CD4-positive, alpha-beta T cell treated with Interleukin-6 for 4 hours (primary cell): Measurements from ENCODE around the gene FNIP1.
A peak's percentile ranks its signal among the peaks of the same experiment; 100 is the strongest.
"Not testable (repeated sequence)": the region's sequence is repeated elsewhere in the genome, so short reads cannot be mapped to it uniquely, and the experiment has no call there.

Experiments used
- DNase-seq: peaks from one replicate; pipeline ENCODE4 v3.0.0-alpha.2; 2020; ENCODE audit warnings: mixed read lengths

FNIP1 gene

DNA sequence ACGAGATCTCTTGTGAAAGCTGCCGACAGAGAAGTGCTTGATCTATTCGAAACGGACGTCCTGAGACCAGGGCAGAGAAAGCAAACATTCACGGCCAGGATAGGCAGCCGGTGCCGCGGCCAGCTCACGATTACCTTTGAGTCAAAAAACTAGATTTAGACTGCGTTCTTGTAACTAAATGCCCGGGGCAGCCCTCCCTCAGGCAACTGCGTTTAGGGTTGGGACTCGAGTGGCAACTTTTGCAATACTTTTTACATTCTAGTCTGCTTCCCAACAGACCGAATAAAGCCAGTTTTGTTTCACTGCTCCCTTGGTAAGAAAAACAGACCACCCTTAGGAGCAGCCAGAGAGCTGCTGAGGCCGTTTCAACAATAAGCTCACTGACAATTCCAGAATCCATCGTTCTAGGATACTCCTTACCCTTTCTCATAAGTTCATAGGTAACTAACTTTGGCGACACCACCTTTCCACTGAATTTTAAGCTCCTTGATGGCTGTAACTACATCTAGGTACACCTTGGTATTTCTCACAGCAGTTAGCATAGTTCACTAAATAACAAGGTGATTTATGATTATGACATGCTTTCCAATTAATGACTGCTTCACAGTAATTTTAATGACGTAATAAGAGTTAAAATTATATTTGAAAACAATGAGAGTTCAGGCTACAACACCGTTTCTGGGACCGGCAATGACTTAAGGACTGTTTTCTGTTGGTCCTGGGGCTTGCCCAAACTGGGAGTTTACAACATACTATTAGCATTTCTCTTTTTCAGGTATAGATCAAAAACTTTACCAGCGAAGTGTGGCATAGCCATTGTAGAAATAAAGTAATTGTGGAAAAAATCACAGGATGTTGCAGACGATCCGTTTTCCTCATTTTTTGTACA lies 160.9 kb downstream of the FNIP1 start:
- peak; percentile 14 for DNase-seq

DNA sequence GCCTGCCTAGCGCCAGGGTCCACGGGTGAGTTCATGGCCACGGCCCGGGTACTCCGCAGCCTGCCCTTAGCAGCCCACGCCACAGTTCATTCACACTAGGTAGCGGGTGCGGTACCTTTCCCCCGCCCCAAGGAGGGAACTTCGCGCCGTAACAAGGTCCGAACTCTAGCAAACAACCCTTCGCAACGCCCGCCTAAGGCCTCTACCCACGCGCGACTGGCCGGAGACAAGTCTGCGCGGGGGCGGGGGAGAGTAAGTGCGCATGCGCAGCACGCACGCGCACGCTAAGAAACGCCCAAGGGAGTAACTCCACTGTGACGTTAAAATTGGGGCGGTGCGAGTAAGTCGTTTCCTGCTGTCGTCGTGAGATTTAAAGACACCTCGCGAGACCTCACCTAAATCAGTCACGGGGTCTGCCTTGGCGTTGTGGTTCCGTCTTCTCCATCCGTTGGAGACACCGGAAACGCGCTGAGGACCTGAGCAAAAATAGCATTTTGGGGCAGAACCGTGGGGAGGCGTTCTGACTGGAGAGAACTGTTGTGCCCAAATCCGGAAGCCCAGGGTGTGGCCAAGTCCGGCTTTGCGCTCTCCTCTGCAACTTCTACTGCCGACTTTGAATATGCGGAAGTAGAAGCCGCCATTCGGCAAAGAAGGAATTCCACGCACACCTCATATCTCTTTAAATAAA lies 161.7 kb downstream of the FNIP1 start, which contains the start of gene RAPGEF6:
Gene RAPGEF6, minus strand, starts transcription at position 234 of the 688 bp plus-strand sequence. Its CDS starts 199 bp downstream, at position 35.
- peak; percentile 98 for DNase-seq

DNA sequence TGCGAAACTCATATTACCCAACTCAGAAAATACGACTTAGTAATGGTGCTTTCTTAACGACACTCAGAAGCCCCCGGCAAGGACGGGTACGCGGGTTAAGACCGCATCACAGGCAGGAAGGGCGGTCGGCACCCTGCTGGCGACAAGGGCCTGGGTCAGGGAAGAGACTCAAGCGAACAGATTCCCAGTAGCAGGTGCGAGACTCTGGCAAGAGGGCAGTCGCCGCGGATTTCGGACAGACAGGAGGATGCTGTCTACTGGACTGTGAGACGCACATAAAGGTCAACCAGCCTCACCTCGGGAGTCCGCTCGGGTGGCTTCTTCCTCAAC lies 162.2 kb downstream of the FNIP1 start:
- peak; percentile 71 for DNase-seq

DNA sequence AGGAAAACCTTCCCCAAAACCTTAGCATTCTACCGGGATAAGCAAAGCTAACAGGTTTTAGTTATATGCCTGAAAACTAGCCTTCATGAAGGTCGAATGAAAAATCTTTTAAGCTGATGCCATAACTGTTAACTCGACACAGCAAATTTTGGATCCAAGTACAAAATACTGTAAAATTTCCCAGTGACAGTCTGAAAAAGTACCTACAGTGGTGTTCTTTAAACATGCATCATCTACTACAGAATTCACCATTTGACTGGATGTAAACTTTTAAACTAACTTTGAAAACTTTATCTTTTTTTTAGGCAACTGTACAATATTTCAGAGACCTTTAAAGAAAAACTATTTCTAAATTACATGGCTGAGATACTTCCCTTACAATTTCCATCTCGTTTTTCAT lies 162.6 kb downstream of the FNIP1 start:
- DNase-seq: no peak

GRCh38 chr5:131633830-131634229 lies 163.0 kb downstream of the FNIP1 start:
- DNase-seq: no peak

- DNase-seq: no peak
Measured at GRCh38 chr5:131630963-131631350, 165.9 kb downstream of the FNIP1 start.

DNA sequence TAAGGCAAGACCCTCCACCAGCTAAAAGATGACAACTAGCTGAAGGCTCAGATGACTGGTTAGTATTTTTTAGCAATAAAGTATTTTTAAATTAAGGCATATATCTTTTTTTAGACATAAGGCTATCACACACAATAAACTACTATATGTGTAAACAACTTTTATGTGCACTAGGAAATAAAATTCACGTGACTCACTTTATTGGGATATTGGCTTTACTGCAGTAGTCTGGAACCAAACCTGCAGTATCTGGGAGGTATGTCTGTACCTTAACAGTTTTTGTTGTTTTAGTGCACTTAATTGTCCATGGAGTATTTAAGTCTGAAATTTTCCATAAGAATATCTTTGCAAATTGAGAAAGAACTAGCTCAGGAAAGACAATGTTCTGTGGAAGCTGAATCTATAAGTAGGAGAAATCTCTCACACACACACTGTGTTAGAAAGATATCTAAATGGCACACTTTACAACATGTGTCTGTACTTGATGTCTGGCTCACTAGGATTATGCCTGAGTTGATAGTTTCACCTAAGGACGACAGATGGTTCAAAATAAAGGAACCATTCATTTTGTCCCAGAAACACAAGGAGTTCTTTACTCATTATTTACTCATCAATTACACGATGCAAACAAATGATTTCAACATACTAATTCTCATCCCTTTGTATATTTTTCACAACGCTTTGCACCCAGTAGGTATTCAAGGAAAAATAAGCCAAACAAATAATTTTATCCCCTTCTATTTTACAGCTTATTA lies 166.4 kb downstream of the FNIP1 start:
- no peak for DNase-seq

GRCh38 chr5:131628990-131629389 lies 167.8 kb downstream of the FNIP1 start:
- DNase-seq: no peak

- DNase-seq: no peak
Measured at GRCh38 chr5:131627207-131627865, 169.5 kb downstream of the FNIP1 start.

- no peak for DNase-seq
Measured at GRCh38 chr5:131622633-131623032, 174.2 kb downstream of the FNIP1 start.

DNA sequence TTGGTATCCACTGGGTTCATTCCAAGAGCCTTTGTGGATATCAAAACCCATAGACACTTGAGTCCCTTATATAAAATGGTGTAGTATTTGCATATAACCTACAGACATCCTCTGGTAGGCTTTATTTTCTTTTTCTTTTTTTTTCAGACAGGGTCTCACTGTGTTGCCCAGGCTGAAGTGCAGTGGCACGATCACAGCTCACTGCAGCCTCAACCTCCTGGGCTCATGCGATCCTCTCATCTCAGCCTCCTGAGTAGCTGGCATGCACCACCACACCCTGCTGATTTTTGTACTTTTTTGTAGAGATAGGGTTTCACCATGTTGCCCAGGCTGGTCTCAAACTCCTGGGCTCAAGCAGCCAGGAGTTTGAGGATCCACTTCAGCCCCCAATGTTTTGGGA lies 175.7 kb downstream of the FNIP1 start:
- not testable (repeated sequence) for DNase-seq

DNA sequence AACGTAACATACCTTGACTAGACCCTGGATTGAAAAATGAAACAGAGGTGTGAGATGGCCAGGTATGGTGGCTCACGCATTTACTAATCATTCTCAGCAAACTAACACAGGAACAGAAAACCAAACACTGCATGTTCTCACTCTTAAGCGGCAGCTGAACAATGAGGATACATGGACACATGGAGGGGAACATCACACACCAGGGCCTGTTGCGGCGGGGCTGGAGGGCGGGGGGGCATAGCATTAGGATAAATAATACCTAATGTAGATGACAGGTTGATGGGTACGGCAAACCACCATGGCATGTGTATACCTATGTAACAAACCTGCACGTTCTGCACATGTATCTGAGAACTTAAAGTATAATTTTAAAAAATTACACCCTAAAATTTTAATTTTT lies 177.7 kb downstream of the FNIP1 start:
- no peak for DNase-seq

- DNase-seq: no peak
Measured at GRCh38 chr5:131617140-131617822, 179.5 kb downstream of the FNIP1 start.

DNA sequence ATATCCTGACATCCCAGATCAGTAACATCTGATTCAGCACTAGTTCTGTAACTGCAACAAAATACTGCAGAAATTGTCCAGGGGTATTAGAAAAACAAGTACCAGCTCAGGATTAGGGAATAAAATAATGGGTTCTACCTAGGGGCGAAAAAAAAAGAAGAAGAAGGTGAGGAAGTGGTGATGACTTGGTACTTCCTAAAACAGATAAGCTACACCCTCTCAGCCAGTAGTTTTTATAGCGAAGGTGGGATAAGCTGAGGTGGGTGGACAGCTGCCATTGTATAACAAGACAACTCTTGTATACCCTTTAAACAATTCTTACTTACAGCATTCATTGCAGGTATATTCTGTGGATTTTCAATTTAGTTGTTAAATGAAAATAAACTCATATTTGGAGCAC lies 180.9 kb downstream of the FNIP1 start:
- DNase-seq: no peak

- DNase-seq: no peak
Measured at GRCh38 chr5:131613423-131613822, 183.4 kb downstream of the FNIP1 start.

GRCh38 chr5:131611064-131611381 lies 185.8 kb downstream of the FNIP1 start:
- no peak for DNase-seq

DNA sequence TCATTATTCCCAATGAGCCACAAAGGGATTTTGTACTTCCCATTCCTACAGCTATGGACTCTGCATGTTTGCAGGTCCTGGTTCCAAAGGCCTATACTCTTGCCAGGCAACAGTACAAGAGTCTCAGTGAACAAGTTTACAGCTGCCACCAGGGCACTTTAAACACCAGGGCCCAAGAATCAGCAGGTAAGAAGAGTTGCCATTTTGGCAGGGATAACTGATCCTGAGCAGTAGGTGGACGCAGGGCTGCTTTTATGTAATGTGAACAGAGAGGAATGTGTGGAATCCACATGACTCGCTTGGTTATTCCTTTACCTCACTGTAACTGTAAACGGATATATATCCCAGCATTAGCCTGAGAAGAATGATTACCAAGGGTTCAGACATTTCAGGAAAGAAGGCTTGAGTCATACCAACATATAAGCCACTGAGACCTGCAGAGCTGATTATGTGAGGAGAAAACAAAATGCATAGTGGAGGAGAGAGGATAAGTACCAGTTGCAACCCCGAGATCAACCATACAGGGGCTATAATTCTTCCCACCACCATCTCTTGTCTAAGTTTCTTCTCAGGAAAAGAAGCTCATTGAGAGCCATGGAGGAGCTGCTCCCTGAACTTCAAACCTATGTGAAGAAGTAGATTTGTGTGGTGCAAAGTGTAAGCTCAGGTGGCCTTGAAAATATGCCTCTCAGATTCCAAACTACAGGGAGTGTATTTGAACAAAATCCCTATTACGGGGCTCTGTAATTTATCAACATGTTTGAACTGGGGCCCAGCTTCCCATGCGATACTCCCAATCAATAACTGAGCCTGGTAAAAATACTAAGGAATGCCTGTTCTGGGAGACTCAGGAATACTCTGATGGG lies 186.4 kb downstream of the FNIP1 start:
- DNase-seq: no peak

GRCh38 chr5:131609774-131610173 lies 187.0 kb downstream of the FNIP1 start:
- DNase-seq: no peak

- DNase-seq: no peak
Measured at GRCh38 chr5:131608597-131608996, 188.2 kb downstream of the FNIP1 start.

GRCh38 chr5:131607903-131608540 lies 188.8 kb downstream of the FNIP1 start:
- no peak for DNase-seq

DNA sequence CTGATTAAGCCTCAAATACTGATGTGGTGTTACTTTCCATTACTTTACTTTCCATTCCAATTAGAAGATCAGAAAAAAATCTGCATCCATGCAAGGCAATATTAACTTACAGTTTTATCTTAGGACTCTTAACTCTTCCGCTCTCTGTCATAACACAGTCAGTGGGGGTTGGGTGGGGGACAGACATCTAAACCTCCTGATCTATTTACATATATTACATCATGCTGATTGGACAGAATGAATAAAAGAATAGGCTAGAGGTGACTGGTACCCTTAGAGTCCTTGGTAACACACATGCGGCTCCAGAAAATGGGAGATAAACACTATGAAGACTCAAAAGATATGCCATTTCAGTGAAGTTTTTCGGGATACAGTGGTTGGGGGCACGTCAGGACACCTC lies 189.4 kb downstream of the FNIP1 start:
- DNase-seq: no peak
